Mononuclear cell (primary cell): ENCODE data around the gene MATCAP1. TPM values are rescaled to one million over a fixed set of nuclear protein-coding genes. Genes with fewer than 3 reads are reported as not detected.

Source experiments
- H3K27me3 ChIP-seq: 2 replicates; pipeline ENCODE4 v1.6.0; 2011; ENCODE audit warnings: low read length, control low read depth; ENCODE audit not compliant: insufficient read depth
- H3K4me1 ChIP-seq: 2 replicates; pipeline ENCODE4 v1.5.1; 2011; ENCODE audit warnings: mild to moderate bottlenecking, low read length, control low read depth; ENCODE audit not compliant: insufficient read depth
- H3K4me3 ChIP-seq: 2 replicates; pipeline ENCODE4 v1.5.1; 2011; ENCODE audit warnings: mild to moderate bottlenecking, low read length, moderate library complexity
- H3K9me3 ChIP-seq: 2 replicates; pipeline ENCODE4 v1.5.1; 2011; ENCODE audit warnings: low read depth, mild to moderate bottlenecking, control low read depth, low read length
- total RNA-seq: library from RNA; depleted of rRNA; stranded (reverse); fragments of >200 nt; gene quantifications from one replicate; pipeline ENCODE4 v1.2.3, GENCODE V29; 2012

Gene MATCAP1
- total RNA-seq, 1 donor: 3.5 TPM

GRCh38 chr16:67199808-67200198 is 16.0 kb upstream of the MATCAP1 start:
- H3K27me3 ChIP-seq: no peaks in the 10 kb centered on the region

DNA sequence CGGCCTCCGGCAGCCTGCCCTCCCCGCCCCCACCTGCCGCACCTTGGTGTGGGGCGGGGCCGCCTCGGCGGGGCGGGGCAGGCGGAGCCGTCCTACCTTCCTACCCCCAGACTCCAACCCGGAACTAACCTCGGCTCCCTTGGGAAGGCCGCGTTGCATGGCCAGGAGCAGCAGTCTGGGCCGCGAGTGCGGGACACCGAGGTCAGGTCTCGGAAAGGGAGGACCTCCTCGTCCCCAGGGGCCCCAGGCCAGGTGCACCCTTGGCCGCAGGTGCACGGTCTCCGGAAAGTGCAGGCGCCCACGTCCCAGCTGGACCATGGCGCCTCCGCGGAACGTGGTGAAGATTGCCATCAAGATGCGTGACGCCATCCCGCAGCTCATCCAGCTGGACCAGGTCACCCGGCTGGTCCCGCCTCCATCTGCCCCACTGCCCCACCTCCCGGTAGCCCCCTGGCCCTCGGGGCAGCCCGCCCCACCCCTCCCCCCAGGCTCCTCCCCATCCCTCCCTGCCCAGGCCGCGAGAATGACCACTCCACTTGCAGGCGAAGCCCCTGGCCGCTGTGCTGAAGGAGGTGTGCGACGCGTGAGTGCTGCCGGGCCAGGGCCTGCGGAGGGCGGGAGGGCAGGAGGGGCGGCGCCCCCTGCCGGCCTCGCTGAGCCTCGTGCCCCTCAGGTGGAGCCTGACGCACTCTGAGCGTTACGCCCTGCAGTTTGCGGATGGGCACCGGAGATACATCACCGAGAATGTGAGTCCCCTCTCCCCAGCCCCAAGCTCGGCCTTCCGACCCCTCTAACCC is 15.4 kb upstream of the MATCAP1 start, which contains the start of gene ELMO3:
TSS of gene ELMO3 (plus strand) at position 121 of the 797 bp plus-strand sequence. CDS start at position 317, 196 bp downstream.
- Histone ChIP-seq H3K4me3 (no peak within 1 kb of the TSS), H3K27me3 (no peaks in the 10 kb centered on the region), H3K9me3 (no peaks in the 10 kb centered on the region)

More at GRCh38 chr16:67199808-67200198, 16.0 kb upstream of the MATCAP1 start:
- no peak overlapping the region for H3K4me3 ChIP-seq
- H3K9me3 ChIP-seq: no peaks in the 10 kb centered on the region
- H3K4me1 ChIP-seq: no peaks in the 10 kb centered on the region

DNA sequence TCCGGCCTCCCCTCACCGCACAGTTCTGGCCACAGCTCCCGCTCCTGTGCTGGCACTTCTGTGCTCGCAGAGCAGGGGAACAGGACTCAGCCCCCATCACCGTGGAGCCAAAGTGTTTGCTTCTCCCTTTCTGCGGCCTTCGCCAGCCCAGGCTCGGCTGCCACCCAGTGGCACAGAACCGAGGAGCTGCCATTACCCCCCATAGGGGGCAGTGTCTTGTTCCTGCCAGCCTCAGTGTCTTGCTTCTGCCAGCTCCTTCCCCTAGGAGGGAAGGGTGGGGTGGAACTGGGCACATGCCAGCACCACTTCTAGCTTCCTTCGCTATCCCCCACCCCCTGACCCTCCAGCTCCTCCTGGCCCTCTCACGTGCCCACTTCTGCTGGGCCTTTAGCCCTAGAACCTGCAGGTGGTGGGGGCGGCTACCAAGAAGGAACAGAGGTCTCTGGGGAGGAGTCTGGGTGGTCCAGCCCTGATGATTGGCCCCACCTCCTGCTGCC is 14.5 kb upstream of the MATCAP1 start:
- no peaks in the 10 kb centered on the region for H3K27me3 ChIP-seq
- no peak overlapping the region for H3K4me3 ChIP-seq
- no peaks in the 10 kb centered on the region for H3K9me3 ChIP-seq
- H3K4me1 ChIP-seq: peaks cover 11% of the 10 kb centered on the region

More for the DNA sequence above, 15.4 kb upstream of the MATCAP1 start, which contains the start of gene ELMO3:
- peaks cover 2% of the 10 kb centered on the region for H3K4me1 ChIP-seq

GRCh38 chr16:67197704-67198103 is 13.9 kb upstream of the MATCAP1 start:
- H3K9me3 ChIP-seq: no peaks in the 10 kb centered on the region
- peaks cover 17% of the 10 kb centered on the region for H3K4me1 ChIP-seq
- H3K4me3 ChIP-seq: no peak overlapping the region
- H3K27me3 ChIP-seq: no peaks in the 10 kb centered on the region

GRCh38 chr16:67196881-67197280 is 13.1 kb upstream of the MATCAP1 start:
- no peak overlapping the region for H3K4me3 ChIP-seq
- H3K9me3 ChIP-seq: no peaks in the 10 kb centered on the region
- H3K4me1 ChIP-seq: peaks cover 22% of the 10 kb centered on the region
- no peaks in the 10 kb centered on the region for H3K27me3 ChIP-seq

GRCh38 chr16:67195676-67196075 is 11.9 kb upstream of the MATCAP1 start:
- Histone ChIP-seq H3K4me3 (no peak overlapping the region), H3K4me1 (peaks cover 28% of the 10 kb centered on the region), H3K27me3 (no peaks in the 10 kb centered on the region), H3K9me3 (no peaks in the 10 kb centered on the region)

GRCh38 chr16:67194260-67194659 is 10.5 kb upstream of the MATCAP1 start:
- Histone ChIP-seq H3K4me3 (no peak overlapping the region), H3K4me1 (peaks cover 28% of the 10 kb centered on the region), H3K27me3 (no peaks in the 10 kb centered on the region), H3K9me3 (no peaks in the 10 kb centered on the region)

DNA sequence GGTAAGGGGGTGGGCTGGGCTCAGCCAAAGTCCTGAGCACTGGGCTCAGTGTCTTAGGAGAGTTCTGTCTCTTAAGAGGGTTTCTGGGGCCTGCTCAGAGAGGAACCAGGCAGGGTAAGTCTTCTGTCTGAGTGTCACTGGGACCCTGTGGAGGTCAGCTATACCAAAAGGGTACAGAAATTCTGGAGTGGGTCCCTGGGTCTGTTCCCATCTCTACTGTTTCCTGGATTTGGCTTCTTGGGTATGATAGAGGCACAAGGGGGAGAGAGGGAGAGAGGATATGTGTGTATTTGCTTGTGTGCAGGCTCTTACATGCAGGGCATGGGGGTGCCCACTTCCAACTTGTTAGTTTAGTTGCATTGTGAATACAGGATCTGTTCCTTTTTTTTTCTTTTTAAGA is 9.8 kb upstream of the MATCAP1 start:
- no peaks in the 10 kb centered on the region for H3K27me3 ChIP-seq
- peaks cover 28% of the 10 kb centered on the region for H3K4me1 ChIP-seq
- no peak overlapping the region for H3K4me3 ChIP-seq
- H3K9me3 ChIP-seq: no peaks in the 10 kb centered on the region

DNA sequence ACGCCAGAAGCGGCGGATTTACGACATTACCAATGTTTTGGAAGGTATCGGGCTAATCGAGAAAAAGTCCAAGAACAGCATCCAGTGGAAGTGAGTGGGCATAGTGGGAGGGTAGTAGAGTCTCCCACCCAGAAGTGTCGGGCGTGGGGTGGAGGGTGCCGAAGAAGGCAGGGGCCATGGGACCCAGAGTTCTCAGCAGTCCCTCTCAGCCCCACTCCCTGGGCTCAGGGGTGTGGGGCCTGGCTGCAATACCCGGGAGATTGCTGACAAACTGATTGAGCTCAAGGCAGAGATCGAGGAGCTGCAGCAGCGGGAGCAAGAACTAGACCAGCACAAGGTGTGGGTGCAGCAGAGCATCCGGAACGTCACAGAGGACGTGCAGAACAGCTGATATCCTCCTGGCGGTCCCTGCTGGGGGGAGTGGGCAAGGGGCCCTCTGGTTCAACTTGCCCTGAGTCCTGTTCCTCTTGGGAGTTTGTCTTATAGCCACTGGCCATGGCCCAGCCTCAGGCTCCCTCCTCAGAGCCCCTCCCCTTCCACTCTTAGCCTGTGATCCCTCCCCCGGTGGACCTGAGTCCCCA is 9.1 kb upstream of the MATCAP1 start:
- Histone ChIP-seq H3K9me3 (no peaks in the 10 kb centered on the region), H3K27me3 (no peaks in the 10 kb centered on the region), H3K4me3 (peak overlapping the region; percentile 96), H3K4me1 (peaks cover 28% of the 10 kb centered on the region)

- no peaks in the 10 kb centered on the region for H3K9me3 ChIP-seq
- H3K4me3 ChIP-seq: peak within 1 kb of the TSS; percentile 96
- H3K27me3 ChIP-seq: no peaks in the 10 kb centered on the region
- H3K4me1 ChIP-seq: peaks cover 28% of the 10 kb centered on the region
These were observed 8.4 kb upstream of the MATCAP1 start, which contains the start of gene E2F4 for GRCh38 chr16:67191995-67192681. TSS of gene E2F4 (plus strand) at chr16:67192155. CDS start at chr16:67192228, 73 bp downstream.

- peaks cover 28% of the 10 kb centered on the region for H3K4me1 ChIP-seq
- no peaks in the 10 kb centered on the region for H3K27me3 ChIP-seq
- no peaks in the 10 kb centered on the region for H3K9me3 ChIP-seq
- H3K4me3 ChIP-seq: peak overlapping the region; percentile 96
These were observed 7.7 kb upstream of the MATCAP1 start for GRCh38 chr16:67191411-67191994.

GRCh38 chr16:67190448-67191399 is 7.0 kb upstream of the MATCAP1 start:
- no peak overlapping the region for H3K4me3 ChIP-seq
- H3K27me3 ChIP-seq: no peaks in the 10 kb centered on the region
- peaks cover 32% of the 10 kb centered on the region for H3K4me1 ChIP-seq

GRCh38 chr16:67190041-67190440 is 6.3 kb upstream of the MATCAP1 start, which contains the start of gene EXOC3L1:
TSS of gene EXOC3L1 (minus strand) at chr16:67190136. CDS start at chr16:67189676, 460 bp downstream.
- no peak within 1 kb of the TSS for H3K4me3 ChIP-seq
- H3K27me3 ChIP-seq: no peaks in the 10 kb centered on the region
- no peaks in the 10 kb centered on the region for H3K9me3 ChIP-seq
- H3K4me1 ChIP-seq: peaks cover 39% of the 10 kb centered on the region

More at GRCh38 chr16:67190448-67191399, 7.0 kb upstream of the MATCAP1 start:
- H3K9me3 ChIP-seq: no peaks in the 10 kb centered on the region

DNA sequence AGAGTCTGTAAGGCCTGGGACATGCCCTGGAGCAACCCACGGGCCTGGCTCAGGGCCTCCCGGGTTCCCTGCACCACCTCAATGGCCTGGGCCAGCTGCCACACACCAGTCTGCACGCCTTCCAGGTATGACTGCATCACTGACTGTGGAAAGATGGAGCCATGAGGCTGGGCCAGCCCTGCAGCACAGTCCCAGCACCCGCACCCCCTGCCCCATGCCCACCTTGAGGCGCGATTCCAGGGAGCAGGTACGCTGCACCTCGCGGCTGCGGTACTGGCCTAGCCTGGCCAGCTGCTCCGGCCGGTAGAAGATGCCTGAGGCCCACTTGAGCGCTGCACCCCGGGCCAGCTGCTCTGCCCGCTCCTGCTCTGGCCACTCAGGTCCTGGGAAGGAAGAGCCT is 5.0 kb upstream of the MATCAP1 start:
- Histone ChIP-seq H3K27me3 (no peaks in the 10 kb centered on the region), H3K9me3 (no peaks in the 10 kb centered on the region), H3K4me3 (no peak overlapping the region), H3K4me1 (peaks cover 43% of the 10 kb centered on the region)
